ENCODE results near the gene COBL. TPM values are rescaled to one million over a fixed set of nuclear protein-coding genes. Genes with fewer than 3 reads are reported as not detected.

The COBL gene
- total RNA-seq, 1 experiment from 2014 or later: 8.6 TPM

DNA sequence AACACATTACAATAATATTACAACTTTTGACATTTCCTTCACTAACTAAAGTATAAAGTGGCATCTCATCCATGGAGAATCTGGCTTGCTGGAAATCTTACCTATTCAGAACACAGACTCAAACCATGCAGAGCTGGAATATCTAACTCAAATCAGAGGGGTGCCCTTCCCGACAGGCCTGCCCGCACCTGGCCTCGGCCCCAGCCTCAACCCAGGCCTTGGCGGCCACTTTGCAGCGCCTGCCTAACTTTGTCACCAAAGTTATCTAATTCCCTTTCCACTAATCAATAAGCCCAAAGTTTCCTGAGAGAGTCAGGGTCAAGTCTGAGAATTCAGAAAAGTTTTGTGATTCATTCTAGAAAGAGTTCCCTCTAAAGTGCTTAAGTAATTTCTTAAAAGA lies 212.9 kb downstream of the COBL start:
- Histone ChIP-seq H3K4me3 (ENCODE audit: low read length) (no peak overlapping the region), H3K36me3 (ENCODE audit: low read depth, low read length) (no peaks in the 10 kb centered on the region), H3K27ac (ENCODE audit: low read length) (no peak overlapping the region), H3K9me3 (ENCODE audit: low read length) (no peaks in the 10 kb centered on the region), H3K4me2 (ENCODE audit: low read length) (no peak overlapping the region), H3K79me2 (ENCODE audit: low read length) (no peaks in the 10 kb centered on the region), H3F3A (ENCODE audit: low read length, unreplicated experiment) (no peaks in the 10 kb centered on the region), H3K4me1 (ENCODE audit: insufficient read depth, low read length) (peaks cover 10% of the 10 kb centered on the region; the same call in 1 of the 2 replicates), H4K20me1 (ENCODE audit: low read length) (no peaks in the 10 kb centered on the region), H3K27me3 (ENCODE audit: low read length) (no peaks in the 10 kb centered on the region), H3K9me2 (replicated peaks; ENCODE audit: low read length) (no peaks in the 10 kb centered on the region), H2AFZ (ENCODE audit: low read length) (no peak overlapping the region), H3K9ac (ENCODE audit: low read length) (no peak overlapping the region)
- no TSS peak for BruUV-seq (replicated peaks)
- ATAC-seq (no peak), DNase-seq (no peak)
- intact Hi-C loops (cut with micrococcal nuclease): no loop called here
- POLR2A ChIA-PET (ENCODE audit: unreplicated experiment): no interaction called here
- CTCF ChIA-PET: no interaction called here
- no peak for TF ChIP-seq EZH2phosphoT487 (IDR thresholded peaks at IDR 0.05; ENCODE audit: borderline replicate concordance, low read length)
- TF ChIP-seq EZH2 (IDR thresholded peaks at IDR 0.05; ENCODE audit: low read length, unreplicated experiment): no peak
- TF ChIP-seq, protein P1, sequence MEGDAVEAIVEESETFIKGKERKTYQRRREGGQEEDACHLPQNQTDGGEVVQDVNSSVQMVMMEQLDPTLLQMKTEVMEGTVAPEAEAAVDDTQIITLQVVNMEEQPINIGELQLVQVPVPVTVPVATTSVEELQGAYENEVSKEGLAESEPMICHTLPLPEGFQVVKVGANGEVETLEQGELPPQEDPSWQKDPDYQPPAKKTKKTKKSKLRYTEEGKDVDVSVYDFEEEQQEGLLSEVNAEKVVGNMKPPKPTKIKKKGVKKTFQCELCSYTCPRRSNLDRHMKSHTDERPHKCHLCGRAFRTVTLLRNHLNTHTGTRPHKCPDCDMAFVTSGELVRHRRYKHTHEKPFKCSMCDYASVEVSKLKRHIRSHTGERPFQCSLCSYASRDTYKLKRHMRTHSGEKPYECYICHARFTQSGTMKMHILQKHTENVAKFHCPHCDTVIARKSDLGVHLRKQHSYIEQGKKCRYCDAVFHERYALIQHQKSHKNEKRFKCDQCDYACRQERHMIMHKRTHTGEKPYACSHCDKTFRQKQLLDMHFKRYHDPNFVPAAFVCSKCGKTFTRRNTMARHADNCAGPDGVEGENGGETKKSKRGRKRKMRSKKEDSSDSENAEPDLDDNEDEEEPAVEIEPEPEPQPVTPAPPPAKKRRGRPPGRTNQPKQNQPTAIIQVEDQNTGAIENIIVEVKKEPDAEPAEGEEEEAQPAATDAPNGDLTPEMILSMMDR (conservative IDR thresholded peaks at IDR 0.05; ENCODE audit: low read depth, low read length): no peak

- Histone ChIP-seq H3K4me3 (ENCODE audit: low read length) (no peak overlapping the region), H4K20me1 (ENCODE audit: low read length) (no peaks in the 10 kb centered on the region), H3K27me3 (ENCODE audit: low read length) (no peaks in the 10 kb centered on the region), H2AFZ (ENCODE audit: low read length) (no peak overlapping the region), H3K36me3 (ENCODE audit: low read depth, low read length) (no peaks in the 10 kb centered on the region), H3K9me2 (replicated peaks; ENCODE audit: low read length) (no peaks in the 10 kb centered on the region), H3F3A (ENCODE audit: low read length, unreplicated experiment) (no peaks in the 10 kb centered on the region), H3K4me1 (ENCODE audit: insufficient read depth, low read length) (peaks cover 10% of the 10 kb centered on the region; the same call in 1 of the 2 replicates), H3K9ac (ENCODE audit: low read length) (no peak overlapping the region), H3K4me2 (ENCODE audit: low read length) (no peak overlapping the region), H3K27ac (ENCODE audit: low read length) (no peak overlapping the region), H3K79me2 (ENCODE audit: low read length) (no peaks in the 10 kb centered on the region), H3K9me3 (ENCODE audit: low read length) (no peaks in the 10 kb centered on the region)
- ChIA-PET POLR2A (ENCODE audit: unreplicated experiment) (no interaction called here), CTCF (no interaction called here)
- BruUV-seq (replicated peaks): no TSS peak
- DNase-seq (no peak), ATAC-seq (no peak)
- TF ChIP-seq, protein P1 (conservative IDR thresholded peaks at IDR 0.05; ENCODE audit: low read depth, low read length): no peak
- no peak for TF ChIP-seq EZH2phosphoT487 (IDR thresholded peaks at IDR 0.05; ENCODE audit: borderline replicate concordance, low read length)
- TF ChIP-seq EZH2 (IDR thresholded peaks at IDR 0.05; ENCODE audit: low read length, unreplicated experiment): no peak
- intact Hi-C loops (cut with micrococcal nuclease): no loop called here
These were observed 213.8 kb downstream of the COBL start for GRCh38 chr7:51102828-51103227.

DNA sequence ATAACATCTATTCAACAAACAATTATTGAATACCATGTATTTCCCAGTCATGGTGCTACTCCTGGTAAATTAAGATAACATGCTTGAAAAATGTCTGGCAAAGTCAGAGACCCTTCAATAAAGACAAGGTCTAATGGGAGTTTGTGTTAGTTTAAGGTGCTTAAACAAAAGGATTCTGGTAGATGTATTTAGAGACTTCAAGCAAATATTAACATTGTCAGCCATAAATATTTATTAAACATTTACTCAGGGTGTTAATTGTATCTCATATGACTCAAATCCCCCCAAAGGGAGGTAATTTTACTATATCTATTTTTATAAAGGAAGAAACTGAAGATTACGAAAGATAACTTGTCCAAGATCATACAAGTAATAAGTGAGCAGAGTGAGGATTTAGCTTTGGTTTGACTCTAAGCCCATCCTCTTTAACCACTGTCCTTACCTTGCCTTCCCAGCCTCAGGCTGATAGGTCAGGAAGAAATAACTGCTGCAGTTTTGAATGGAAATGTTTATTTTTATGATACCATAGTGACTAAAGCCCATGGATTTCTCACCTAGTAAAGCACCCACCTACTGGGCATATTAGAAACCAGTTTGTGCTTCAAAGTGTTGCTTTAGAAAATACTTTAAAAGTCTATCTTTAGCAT lies 215.4 kb downstream of the COBL start:
- CTCF ChIA-PET: interaction anchor here (1.1 kb wide), 1 partner anchor 40 kb away, joined by 3 read pairs; no protein-coding TSS in a partner anchor
- Histone ChIP-seq H3K9me2 (replicated peaks; ENCODE audit: low read length) (no peaks in the 10 kb centered on the region), H3F3A (ENCODE audit: low read length, unreplicated experiment) (no peaks in the 10 kb centered on the region), H3K9me3 (ENCODE audit: low read length) (no peaks in the 10 kb centered on the region), H3K27ac (ENCODE audit: low read length) (no peak overlapping the region), H3K9ac (ENCODE audit: low read length) (no peak overlapping the region), H3K4me3 (ENCODE audit: low read length) (no peak overlapping the region), H2AFZ (ENCODE audit: low read length) (no peak overlapping the region), H3K4me2 (ENCODE audit: low read length) (no peak overlapping the region), H3K36me3 (ENCODE audit: low read depth, low read length) (no peaks in the 10 kb centered on the region), H3K79me2 (ENCODE audit: low read length) (no peaks in the 10 kb centered on the region), H3K4me1 (ENCODE audit: insufficient read depth, low read length) (peaks cover 10% of the 10 kb centered on the region; the same call in 1 of the 2 replicates), H3K27me3 (ENCODE audit: low read length) (no peaks in the 10 kb centered on the region), H4K20me1 (ENCODE audit: low read length) (no peaks in the 10 kb centered on the region)
- POLR2A ChIA-PET (ENCODE audit: unreplicated experiment): no interaction called here
- ATAC-seq (peak; percentile 85), DNase-seq (peak; percentile 24)
- TF ChIP-seq EZH2phosphoT487 (IDR thresholded peaks at IDR 0.05; ENCODE audit: borderline replicate concordance, low read length) (no peak), EZH2 (IDR thresholded peaks at IDR 0.05; ENCODE audit: low read length, unreplicated experiment) (no peak)
- TF ChIP-seq, protein P1 (conservative IDR thresholded peaks at IDR 0.05; ENCODE audit: low read depth, low read length): no peak
- intact Hi-C loops (cut with micrococcal nuclease): loop anchor here (1.0 kb wide), 1 partner anchor 38 kb away; no protein-coding TSS in a partner anchor
- no TSS peak for BruUV-seq (replicated peaks)

Measured in PC-3 (cell line).